Uterus (tissue), 2 donors: ENCODE results near the gene TMEM186.

Experiments used
- POLR2A ChIP-seq, 2 donors: fragments of 450-650 bp; IDR thresholded peaks; one replicate each; pipeline ENCODE4 v1.6.1; 2016; ENCODE audit warnings: antibody characterized with exemption in 2 of 2, mild to moderate bottlenecking in 1 of 2, moderate library complexity in 1 of 2
- TF ChIP-seq, protein P1 (sequence below), 4 experiments: fragments of 200-600 bp in 2 of 4; fragments of 450-650 bp in 2 of 4; sonication (generic) in 2 of 4; IDR thresholded peaks; one replicate each; pipeline ENCODE4 v1.5.1; 2016 to 2019; ENCODE audit warnings: antibody characterized with exemption in 4 of 4, mild to moderate bottlenecking in 2 of 4, moderate library complexity in 1 of 4

DNA sequence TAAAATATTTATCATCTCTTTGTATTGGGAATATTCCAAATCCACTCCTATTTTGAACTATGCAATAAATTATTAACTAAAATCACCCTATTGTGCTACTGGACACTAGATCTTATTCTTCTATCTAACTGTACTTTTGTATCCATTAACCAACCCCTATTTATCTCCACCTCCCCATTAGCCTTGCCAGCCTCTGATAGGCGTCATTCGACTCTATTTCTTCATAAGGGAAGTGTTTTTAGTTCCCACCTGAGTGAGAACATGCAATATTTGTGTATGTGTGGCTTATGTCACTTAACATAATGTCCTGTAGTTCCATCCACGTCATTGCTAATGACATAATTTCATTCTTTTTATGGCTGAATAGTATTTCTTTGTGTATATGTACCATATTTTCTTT lies 23.9 kb downstream of the TMEM186 start:
- TF ChIP-seq, protein P1, sequence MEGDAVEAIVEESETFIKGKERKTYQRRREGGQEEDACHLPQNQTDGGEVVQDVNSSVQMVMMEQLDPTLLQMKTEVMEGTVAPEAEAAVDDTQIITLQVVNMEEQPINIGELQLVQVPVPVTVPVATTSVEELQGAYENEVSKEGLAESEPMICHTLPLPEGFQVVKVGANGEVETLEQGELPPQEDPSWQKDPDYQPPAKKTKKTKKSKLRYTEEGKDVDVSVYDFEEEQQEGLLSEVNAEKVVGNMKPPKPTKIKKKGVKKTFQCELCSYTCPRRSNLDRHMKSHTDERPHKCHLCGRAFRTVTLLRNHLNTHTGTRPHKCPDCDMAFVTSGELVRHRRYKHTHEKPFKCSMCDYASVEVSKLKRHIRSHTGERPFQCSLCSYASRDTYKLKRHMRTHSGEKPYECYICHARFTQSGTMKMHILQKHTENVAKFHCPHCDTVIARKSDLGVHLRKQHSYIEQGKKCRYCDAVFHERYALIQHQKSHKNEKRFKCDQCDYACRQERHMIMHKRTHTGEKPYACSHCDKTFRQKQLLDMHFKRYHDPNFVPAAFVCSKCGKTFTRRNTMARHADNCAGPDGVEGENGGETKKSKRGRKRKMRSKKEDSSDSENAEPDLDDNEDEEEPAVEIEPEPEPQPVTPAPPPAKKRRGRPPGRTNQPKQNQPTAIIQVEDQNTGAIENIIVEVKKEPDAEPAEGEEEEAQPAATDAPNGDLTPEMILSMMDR (IDR thresholded peaks at IDR 0.05), result no peak
- no peak for TF ChIP-seq POLR2A (IDR thresholded peaks at IDR 0.05)
